Stimulated activated CD4-positive, alpha-beta T cell treated with anti-CD3 and anti-CD28 coated beads, Interleukin-4, amount 100 ng/mL, for 4 hours (primary cell): ENCODE data around the gene ENPP3.

Experiments
- DNase-seq, 2 experiments: peaks; one replicate each; pipeline ENCODE4 v3.0.0-alpha.2; 2020

ENPP3 gene

DNA sequence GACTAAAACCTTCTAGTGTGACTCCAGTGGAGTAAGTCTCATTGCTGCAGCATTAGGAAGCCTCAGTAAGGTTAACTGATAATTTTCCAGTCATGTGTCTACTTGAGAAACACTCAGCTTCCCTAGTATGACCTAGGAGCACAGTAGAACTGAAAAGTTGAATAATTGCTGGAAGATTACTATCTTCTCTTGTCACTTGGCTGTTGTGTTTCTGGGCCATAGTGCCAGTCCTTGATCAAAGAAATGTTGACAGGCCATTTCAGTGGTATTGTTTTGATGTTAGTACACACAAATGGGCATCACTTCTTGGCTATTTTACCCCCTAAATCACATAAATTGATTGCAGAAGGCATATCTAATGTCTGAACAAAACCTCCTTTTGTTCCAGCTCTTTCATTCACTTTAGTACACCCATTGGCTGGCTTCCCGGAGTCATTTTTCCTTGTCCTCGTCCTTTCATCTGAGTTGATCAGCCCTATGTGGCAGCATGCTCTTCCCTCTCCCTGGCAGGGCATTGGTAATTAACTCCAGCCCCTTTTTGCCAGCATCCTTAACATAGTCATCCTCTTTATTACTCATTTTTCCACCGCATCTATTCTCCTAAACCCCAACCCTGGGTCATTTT is 6.0 kb downstream of the ENPP3 start:
- no peak for DNase-seq

- no peak for DNase-seq
These were observed 6.9 kb downstream of the ENPP3 start for GRCh38 chr6:131643855-131644460.

DNA sequence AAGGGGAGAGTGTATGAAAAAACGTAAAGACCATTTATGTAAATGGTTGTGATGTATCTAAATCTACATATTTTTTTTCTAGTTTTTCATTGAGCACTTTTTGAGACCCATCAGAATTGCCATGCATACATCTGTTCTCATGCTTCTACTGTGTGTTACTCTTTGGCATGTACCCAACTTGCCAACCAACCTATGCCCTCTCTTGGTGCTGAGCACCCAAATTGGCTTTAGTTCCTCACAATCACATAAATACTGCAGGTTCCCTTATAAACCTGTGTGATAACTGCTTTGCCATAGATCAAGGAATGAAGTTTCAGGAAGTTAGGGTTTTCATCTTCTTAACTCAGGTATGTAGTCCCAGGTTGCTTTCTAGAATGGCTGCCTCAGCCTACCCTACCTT is 7.8 kb downstream of the ENPP3 start:
- DNase-seq, result no peak

GRCh38 chr6:131645846-131646245 is 8.7 kb downstream of the ENPP3 start:
- DNase-seq, result no peak

- no peak for DNase-seq
These were observed 9.2 kb downstream of the ENPP3 start for GRCh38 chr6:131646249-131646670.

DNA sequence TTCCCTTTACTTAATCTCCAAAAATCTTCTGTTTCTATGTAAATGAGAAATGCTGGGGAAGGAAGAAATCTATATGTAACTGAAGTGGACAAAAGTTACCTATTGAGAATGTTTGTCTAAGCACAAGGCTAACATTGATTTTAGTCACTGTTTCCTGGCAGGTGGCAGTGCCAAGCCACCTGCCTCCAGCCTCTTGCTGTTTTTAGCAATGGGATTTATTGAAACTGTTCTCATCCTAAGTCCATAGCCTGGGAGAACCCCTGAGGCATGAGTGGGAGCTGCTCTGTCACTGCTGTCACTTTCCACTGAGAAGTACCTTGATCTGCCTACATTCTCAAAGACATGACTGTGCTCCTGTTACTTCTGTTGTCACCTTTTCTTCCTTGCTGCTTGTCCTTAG is 14.7 kb downstream of the ENPP3 start:
- DNase-seq, result no peak

GRCh38 chr6:131652472-131652871 is 15.4 kb downstream of the ENPP3 start:
- no peak for DNase-seq

- no peak for DNase-seq
These were observed 17.2 kb downstream of the ENPP3 start for GRCh38 chr6:131654326-131654725.

GRCh38 chr6:131655387-131655786 is 18.3 kb downstream of the ENPP3 start:
- no peak for DNase-seq

DNA sequence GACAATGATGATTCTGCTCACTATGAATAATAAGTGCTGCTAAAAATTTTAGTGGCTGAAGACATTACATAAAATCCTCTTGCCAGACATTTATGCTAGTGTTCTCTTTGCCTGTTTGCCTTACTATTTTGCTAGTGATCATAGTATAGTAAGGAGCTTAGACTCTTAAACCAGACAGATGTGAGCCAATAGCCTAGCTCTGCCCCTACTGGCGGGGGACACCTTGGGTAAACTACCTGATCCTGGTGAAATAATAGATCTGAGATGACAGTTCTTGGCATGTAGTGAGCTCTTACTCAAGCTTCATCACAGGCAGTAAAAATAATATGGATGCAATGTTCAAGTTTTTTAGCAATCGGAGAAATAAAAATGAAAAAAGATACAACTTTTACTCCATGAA is 18.8 kb downstream of the ENPP3 start:
- no peak for DNase-seq

DNA sequence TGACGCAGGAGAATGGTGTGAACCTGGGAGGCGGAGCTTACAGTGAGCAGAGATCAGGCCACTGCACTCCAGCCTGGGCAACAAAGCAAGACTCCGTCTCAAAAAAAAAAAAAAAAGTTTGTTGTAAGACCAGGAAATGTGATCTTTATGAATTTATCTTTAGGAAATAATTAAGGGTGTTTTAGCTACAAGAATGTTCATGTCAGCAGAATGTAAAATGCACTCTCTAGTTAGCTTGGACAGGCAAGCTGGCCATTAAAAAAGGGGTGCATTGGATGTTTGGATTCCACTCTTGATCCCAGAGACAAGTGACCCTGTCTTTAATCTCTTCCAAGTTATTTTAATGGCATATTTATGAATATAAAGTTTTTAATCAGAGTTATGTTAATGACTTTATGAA is 19.6 kb downstream of the ENPP3 start:
- DNase-seq, result no peak

GRCh38 chr6:131657222-131657621 is 20.1 kb downstream of the ENPP3 start:
- DNase-seq, result no peak

DNA sequence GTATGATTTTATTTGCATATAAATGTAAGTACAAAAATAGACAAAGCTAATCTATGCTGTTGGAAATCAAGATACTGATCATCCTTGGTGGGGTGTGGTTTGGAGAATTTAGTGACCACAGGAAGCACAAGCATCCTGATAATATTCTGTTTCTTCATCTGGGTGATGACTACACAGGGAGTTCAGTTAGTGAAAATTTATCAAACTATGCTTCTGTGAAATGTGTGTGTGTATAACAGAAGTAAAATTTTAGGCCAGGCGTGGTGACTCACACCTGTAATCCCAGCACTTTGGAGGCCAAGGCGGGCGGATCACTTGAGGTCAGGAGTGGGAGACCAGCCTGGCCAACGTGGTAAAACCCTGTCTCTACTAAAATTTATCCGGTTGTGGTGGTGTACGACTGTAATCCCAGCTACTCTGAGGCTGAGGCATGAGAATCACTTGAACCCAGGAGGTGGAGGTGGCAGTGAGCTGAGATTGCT is 20.6 kb downstream of the ENPP3 start:
- no peak for DNase-seq

DNA sequence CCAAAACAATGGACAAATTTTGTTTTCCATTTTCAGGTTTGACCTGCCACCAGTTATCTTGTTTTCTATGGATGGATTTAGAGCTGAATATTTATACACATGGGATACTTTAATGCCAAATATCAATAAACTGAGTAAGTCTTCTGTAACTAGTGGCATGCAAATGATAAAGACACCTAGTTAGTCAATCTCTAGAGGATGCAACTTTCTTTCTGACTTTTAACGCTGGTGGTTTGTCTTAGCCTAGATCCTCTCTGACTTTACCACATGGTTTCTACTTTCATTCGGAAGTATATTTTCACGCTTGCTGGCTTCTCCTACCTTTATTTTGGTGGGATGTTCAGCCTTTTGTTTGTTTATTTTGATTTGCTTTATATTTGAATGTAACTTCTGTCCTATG is 21.2 kb downstream of the ENPP3 start:
- DNase-seq, result no peak

DNA sequence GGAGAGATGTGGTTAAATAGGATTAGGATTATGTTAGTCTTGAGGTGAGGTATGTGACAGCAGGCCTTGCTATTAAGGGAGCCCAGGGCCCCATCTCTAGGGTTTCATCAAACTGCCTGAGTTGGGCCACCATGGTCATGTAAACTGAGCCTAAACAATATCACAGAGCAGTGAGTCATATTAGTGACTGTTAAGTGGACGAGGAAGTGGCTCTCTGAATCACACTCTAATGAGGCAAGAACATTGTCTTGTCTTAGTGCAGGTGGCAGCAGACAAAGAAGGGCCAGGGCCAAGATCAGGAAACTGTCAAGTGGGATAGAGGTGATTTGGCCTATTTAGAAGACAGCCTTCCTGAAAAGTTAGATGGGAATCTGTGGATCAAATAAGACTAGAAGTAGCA is 23.1 kb downstream of the ENPP3 start:
- DNase-seq, result no peak

DNA sequence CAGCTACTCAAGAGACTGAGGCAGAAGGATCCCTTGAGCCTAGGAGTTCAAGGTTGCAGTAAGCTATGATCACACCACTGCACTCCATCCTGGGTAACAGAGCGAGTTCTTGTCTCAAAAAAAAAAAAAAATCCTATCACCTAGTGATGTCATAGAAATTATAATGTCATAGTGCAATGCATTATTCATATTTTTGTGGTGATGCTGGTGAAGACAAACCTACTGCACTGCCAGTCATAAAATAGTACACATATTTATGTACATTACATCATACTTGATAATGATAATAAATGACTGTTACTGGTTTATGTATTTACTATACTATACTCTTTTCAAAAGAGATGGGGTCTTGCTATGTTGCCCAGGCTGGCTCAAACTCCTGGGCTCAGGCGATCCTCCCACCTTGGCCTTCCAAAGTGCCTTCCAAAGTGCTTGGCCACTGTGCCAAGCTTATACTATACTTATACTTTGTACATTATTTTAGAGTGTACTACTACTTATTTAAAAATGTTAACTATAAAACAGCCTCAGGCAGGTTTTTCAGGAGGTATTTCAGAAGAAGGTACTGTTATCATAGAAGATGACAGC is 26.6 kb downstream of the ENPP3 start:
- DNase-seq, result no peak

- DNase-seq, result no peak
These were observed 32.8 kb downstream of the ENPP3 start for GRCh38 chr6:131669891-131670290.

- DNase-seq, result no peak
These were observed 36.1 kb downstream of the ENPP3 start for GRCh38 chr6:131673184-131673583.

GRCh38 chr6:131678442-131678841 is 41.3 kb downstream of the ENPP3 start:
- no peak for DNase-seq

DNA sequence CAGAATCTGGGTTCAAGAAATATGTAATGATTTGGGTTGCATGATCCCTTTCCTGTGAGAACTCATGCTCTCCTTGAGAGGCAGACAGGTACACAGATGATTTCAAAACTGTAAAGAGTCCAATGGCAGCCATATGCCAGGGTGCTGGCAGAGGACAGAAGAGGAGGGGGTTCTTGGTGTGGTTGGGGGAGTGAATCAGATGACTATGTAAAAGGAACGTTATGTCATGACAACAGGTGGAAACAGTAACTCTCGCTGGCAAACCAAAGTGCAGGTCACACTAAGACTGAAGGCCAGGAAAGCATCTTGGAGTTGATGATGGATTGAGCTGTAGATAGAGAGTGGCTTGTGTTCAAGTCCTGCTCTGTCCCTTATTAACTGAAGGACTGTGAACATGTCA is 43.8 kb downstream of the ENPP3 start:
- DNase-seq, result no peak

DNA sequence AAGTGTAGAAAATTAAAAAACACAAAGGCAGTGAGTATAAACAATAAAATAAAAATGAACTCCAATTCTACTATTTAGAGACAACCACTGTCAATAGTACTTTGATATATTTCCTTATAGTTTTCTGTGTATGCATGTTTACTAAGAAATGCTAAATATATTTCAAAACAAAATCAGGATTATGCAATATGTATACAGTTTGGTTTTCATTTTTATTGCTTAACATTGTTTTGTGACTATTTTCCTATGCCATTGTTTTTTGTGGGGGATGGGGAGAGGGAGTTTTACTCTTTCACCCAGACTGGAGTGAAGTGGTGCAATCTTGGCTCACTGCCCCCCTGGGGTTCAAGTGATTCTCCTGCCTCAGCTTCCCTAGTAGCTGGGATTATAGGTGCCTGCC is 44.5 kb downstream of the ENPP3 start:
- no peak for DNase-seq

DNA sequence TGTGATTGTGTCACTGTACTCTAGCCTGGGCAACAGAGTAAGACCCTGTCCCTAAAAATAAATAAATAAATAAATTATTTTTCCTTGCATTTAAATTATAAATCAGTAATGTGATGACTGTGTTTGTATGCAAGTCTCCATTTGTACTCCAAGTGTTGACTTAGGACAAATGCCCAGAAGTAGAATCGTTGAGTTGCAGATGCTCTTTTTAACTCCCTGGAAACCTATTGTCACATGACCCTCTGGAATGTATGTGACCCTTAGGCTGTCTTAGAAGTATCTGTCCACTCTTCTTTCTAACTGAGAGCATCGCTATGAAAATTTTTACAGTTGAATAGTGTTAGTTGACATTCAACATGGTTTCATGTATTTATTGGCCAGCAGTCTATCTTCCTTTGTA is 45.3 kb downstream of the ENPP3 start:
- no peak for DNase-seq

DNA sequence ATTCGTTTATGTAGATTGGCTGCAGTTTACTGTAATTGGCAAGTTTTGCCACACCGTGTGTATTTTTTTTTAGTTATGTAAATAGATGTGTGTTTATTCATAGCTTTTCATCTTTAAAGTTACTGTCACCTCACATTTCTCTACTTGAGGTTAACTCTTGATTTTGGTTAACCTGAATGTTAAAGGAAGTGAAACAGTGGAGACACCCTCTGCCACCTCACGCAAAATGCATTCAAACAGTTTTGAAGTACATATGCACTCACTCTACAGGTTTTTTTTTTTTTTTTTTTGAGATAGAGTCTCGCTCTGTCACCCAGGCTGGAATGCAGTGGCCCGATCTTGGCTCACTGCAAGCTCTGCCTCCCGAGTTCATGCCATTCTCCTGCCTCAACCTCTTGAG is 46.4 kb downstream of the ENPP3 start:
- no peak for DNase-seq

DNA sequence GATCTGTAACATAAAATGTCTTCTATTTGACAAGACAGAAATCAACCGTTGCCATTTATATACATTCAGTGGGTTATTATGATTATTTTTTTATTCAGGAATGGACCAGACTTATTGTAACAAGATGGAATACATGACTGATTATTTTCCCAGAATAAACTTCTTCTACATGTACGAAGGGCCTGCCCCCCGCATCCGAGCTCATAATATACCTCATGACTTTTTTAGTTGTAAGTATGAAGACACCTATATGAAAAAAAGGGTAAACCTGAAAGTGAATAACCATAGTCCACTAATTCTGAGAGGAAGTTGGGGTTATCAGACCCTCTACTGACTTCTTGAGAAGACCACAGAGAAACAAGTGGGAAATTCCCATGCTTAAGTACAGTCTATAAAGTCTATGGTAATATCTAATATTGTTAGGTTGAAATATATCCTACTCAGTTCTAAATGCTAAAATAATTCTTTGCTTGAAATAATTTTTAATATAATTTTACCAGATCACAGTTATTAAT is 48.2 kb downstream of the ENPP3 start:
- DNase-seq, result no peak
